ENCODE measurements around the gene MRPL24.

DNA sequence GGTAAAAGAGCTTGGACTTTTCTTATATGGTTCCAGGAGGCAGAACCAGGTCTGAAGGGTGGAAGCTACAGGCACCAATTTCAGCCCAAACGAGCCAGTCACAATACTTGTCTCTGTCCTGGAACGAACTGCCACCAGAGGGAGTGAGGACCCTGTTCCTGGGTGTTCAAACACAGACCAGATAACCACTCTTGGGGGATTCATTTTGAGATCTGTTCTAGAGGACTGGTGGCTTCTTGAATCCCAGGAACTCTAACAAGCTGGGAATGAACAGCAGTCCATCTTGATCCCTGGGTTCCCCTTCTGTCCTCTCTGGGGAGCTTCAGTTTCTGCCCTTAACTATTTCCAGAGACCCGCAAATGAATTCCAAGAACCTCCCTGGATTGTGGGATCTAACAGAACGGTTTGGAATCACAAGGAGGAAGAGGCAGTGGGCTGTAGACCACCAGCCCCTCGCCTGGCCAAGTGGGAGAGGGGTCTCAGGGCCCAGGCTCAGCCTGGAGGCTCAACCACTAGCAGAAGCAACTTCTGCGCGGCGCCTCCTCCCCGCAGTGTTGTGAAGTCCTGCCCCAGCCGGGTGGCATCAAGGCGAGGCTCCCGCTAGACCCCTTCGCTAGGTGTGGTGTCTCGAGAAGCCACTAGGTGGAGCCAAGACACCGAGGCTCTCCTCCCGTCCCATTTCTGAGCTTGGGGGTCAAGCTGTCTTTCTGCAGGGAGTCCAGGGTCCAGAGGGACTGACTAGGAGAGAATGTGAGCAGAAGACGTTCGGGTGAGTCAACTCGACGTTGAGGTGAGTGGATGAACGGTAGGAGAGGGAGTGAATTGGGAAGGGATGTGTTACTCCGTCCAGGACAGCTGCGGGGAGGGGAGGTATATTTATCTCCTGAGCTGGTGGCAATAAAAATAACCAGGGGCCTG, 51.6 kb downstream of the MRPL24 start:
- TF ChIP-seq POLR2AphosphoS5 (IDR thresholded peaks at IDR 0.05; ENCODE audit: low read depth, low read length) (no peak), TAF1 (IDR thresholded peaks at IDR 0.05; ENCODE audit: borderline replicate concordance, insufficient read depth, low read length) (no peak), SIN3A (IDR thresholded peaks at IDR 0.05; ENCODE audit: borderline replicate concordance, insufficient read depth, low read length) (no peak), FOXP2 (optimal IDR thresholded peaks at IDR 0.05; ENCODE audit: borderline replicate concordance, extremely low read depth, extremely low read length, insufficient read depth) (peak; percentile 50)
- TF ChIP-seq, protein P1, sequence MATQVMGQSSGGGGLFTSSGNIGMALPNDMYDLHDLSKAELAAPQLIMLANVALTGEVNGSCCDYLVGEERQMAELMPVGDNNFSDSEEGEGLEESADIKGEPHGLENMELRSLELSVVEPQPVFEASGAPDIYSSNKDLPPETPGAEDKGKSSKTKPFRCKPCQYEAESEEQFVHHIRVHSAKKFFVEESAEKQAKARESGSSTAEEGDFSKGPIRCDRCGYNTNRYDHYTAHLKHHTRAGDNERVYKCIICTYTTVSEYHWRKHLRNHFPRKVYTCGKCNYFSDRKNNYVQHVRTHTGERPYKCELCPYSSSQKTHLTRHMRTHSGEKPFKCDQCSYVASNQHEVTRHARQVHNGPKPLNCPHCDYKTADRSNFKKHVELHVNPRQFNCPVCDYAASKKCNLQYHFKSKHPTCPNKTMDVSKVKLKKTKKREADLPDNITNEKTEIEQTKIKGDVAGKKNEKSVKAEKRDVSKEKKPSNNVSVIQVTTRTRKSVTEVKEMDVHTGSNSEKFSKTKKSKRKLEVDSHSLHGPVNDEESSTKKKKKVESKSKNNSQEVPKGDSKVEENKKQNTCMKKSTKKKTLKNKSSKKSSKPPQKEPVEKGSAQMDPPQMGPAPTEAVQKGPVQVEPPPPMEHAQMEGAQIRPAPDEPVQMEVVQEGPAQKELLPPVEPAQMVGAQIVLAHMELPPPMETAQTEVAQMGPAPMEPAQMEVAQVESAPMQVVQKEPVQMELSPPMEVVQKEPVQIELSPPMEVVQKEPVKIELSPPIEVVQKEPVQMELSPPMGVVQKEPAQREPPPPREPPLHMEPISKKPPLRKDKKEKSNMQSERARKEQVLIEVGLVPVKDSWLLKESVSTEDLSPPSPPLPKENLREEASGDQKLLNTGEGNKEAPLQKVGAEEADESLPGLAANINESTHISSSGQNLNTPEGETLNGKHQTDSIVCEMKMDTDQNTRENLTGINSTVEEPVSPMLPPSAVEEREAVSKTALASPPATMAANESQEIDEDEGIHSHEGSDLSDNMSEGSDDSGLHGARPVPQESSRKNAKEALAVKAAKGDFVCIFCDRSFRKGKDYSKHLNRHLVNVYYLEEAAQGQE (IDR thresholded peaks at IDR 0.05; ENCODE audit: insufficient read depth in 1 of 2, low read depth in 2 of 2, low read length in 2 of 2): no peak
